Gastroesophageal sphincter (tissue), 3 donors: Measurements from ENCODE around the gene XKR3.
"Not testable (repeated sequence)": the region's sequence is repeated elsewhere in the genome, so short reads cannot be mapped to it uniquely, and the experiment has no call there.

Experiments
- EP300 ChIP-seq: sonication (generic); formaldehyde crosslinking; IDR thresholded peaks from one replicate; pipeline ENCODE4 v1.6.1; 2017; ENCODE audit warnings: antibody characterized with exemption, mild to moderate bottlenecking
- POLR2A ChIP-seq, 2 donors: fragments of 450-650 bp; IDR thresholded peaks; one replicate each; pipeline ENCODE4 v1.6.1; 2017; ENCODE audit warnings: antibody characterized with exemption in 2 of 2, mild to moderate bottlenecking in 2 of 2, moderate library complexity in 1 of 2
- TF ChIP-seq, protein P1 (sequence below), 4 experiments: fragments of 200-600 bp in 2 of 4; fragments of 450-650 bp in 2 of 4; sonication (generic) in 1 of 4; IDR thresholded peaks; one replicate each; pipeline ENCODE4 v1.5.1; 2017 to 2019; ENCODE audit warnings: antibody characterized with exemption in 4 of 4, mild to moderate bottlenecking in 2 of 4, moderate library complexity in 2 of 4

GRCh38 chr22:16747266-16748159 lies 77.7 kb downstream of the XKR3 start:
- TF ChIP-seq, protein P1, sequence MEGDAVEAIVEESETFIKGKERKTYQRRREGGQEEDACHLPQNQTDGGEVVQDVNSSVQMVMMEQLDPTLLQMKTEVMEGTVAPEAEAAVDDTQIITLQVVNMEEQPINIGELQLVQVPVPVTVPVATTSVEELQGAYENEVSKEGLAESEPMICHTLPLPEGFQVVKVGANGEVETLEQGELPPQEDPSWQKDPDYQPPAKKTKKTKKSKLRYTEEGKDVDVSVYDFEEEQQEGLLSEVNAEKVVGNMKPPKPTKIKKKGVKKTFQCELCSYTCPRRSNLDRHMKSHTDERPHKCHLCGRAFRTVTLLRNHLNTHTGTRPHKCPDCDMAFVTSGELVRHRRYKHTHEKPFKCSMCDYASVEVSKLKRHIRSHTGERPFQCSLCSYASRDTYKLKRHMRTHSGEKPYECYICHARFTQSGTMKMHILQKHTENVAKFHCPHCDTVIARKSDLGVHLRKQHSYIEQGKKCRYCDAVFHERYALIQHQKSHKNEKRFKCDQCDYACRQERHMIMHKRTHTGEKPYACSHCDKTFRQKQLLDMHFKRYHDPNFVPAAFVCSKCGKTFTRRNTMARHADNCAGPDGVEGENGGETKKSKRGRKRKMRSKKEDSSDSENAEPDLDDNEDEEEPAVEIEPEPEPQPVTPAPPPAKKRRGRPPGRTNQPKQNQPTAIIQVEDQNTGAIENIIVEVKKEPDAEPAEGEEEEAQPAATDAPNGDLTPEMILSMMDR (IDR thresholded peaks at IDR 0.05) = not testable (repeated sequence)
- TF ChIP-seq EP300; POLR2A (IDR thresholded peaks at IDR 0.05): not testable (repeated sequence)
